MM.1S (cell line): ENCODE results near the gene SPACA9.

Experiments used
- DNase-seq: peaks from one replicate; pipeline ENCODE4 v3.0.0-alpha.2; 2015
- H2AFZ ChIP-seq: fragments of 300-600 bp; sonication (generic); 2 replicates; pipeline ENCODE4 v1.6.0; 2016; ENCODE audit warnings: antibody characterized with exemption, low read length
- H3F3A ChIP-seq: fragments of 300-600 bp; sonication (generic); 2 replicates; pipeline ENCODE4 v1.6.1; 2016; ENCODE audit warnings: mild to moderate bottlenecking, antibody characterized with exemption, low read length, moderate library complexity, mixed read lengths; ENCODE audit not compliant: insufficient read depth
- H3K27ac ChIP-seq: fragments of 300-600 bp; sonication (generic); 2 replicates; pipeline ENCODE4 v1.5.1; 2016; ENCODE audit warnings: mild to moderate bottlenecking, low read length
- H3K27me3 ChIP-seq: fragments of 300-600 bp; sonication (generic); replicated peaks from 2 replicates; pipeline ENCODE4 v1.6.0; 2016; ENCODE audit warnings: low read length; ENCODE audit not compliant: insufficient read depth
- H3K36me3 ChIP-seq: fragments of 300-600 bp; sonication (generic); replicated peaks from 2 replicates; pipeline ENCODE4 v1.6.1; 2016; ENCODE audit warnings: mild to moderate bottlenecking, low read length, mixed read lengths; ENCODE audit not compliant: insufficient read depth
- H3K4me1 ChIP-seq: fragments of 300-600 bp; sonication (generic); 2 replicates; pipeline ENCODE4 v1.6.1; 2016; ENCODE audit warnings: low read length, mixed read lengths
- H3K4me2 ChIP-seq: fragments of 300-600 bp; sonication (generic); 2 replicates; pipeline ENCODE4 v1.6.0; 2016; ENCODE audit warnings: low read depth, low read length
- H3K4me3 ChIP-seq: fragments of 300-600 bp; sonication (generic); 2 replicates; pipeline ENCODE4 v1.5.1; 2016; ENCODE audit warnings: low read length, mixed read lengths
- H3K79me2 ChIP-seq: fragments of 300-600 bp; sonication (generic); 2 replicates; pipeline ENCODE4 v1.6.1; 2016; ENCODE audit warnings: mixed run types, low read length, mixed read lengths
- H3K9ac ChIP-seq: fragments of 300-600 bp; sonication (generic); 2 replicates; pipeline ENCODE4 v1.6.1; 2016; ENCODE audit warnings: low read length, mixed read lengths
- H3K9me2 ChIP-seq: fragments of 300-600 bp; sonication (generic); replicated peaks from 2 replicates; pipeline ENCODE4 v1.6.1; 2016; ENCODE audit warnings: mild to moderate bottlenecking, low read length, mixed read lengths; ENCODE audit not compliant: insufficient read depth
- H3K9me3 ChIP-seq: fragments of 300-600 bp; sonication (generic); replicated peaks from 2 replicates; pipeline ENCODE4 v1.6.1; 2016; ENCODE audit warnings: mild to moderate bottlenecking, low read length, mixed read lengths; ENCODE audit not compliant: insufficient read depth
- H4K20me1 ChIP-seq: fragments of 300-600 bp; sonication (generic); 2 replicates; pipeline ENCODE4 v1.6.1; 2016; ENCODE audit warnings: mild to moderate bottlenecking, low read length, moderate library complexity, mixed read lengths; ENCODE audit not compliant: insufficient read depth
- EZH2 ChIP-seq: fragments of 300-600 bp; sonication (generic); optimal IDR thresholded peaks from 2 replicates; pipeline ENCODE3; 2017; ENCODE audit warnings: low read depth, mild to moderate bottlenecking, antibody characterized with exemption, low read length, mixed read lengths
- EZH2phosphoT487 ChIP-seq: fragments of 300-600 bp; sonication (generic); IDR thresholded peaks from 2 replicates; pipeline ENCODE4 v1.6.1; 2018; ENCODE audit warnings: antibody characterized with exemption, low read length
- TF ChIP-seq, protein P1 (sequence below): fragments of 300-600 bp; sonication (generic); IDR thresholded peaks from 2 replicates; pipeline ENCODE4 v1.5.1; 2016; ENCODE audit warnings: antibody characterized with exemption, low read length, mixed read lengths

Gene SPACA9

GRCh38 chr9:132883349-132884294, 4.9 kb downstream of the SPACA9 start:
- no peak overlapping the region for H3K9ac ChIP-seq
- no peak overlapping the region for H3K27ac ChIP-seq
- no peaks in the 10 kb centered on the region for H4K20me1 ChIP-seq
- H3K4me1 ChIP-seq: no peaks in the 10 kb centered on the region
- no peaks in the 10 kb centered on the region for H3K27me3 ChIP-seq
- no peak for DNase-seq
- no peak overlapping the region for H3K4me2 ChIP-seq
- H3K9me3 ChIP-seq: no peaks in the 10 kb centered on the region
- no peaks in the 10 kb centered on the region for H3F3A ChIP-seq
- no peak overlapping the region for H3K4me3 ChIP-seq
- no peaks in the 10 kb centered on the region for H3K36me3 ChIP-seq
- no peak overlapping the region for H2AFZ ChIP-seq
- no peak for TF ChIP-seq EZH2phosphoT487
- TF ChIP-seq, protein P1, sequence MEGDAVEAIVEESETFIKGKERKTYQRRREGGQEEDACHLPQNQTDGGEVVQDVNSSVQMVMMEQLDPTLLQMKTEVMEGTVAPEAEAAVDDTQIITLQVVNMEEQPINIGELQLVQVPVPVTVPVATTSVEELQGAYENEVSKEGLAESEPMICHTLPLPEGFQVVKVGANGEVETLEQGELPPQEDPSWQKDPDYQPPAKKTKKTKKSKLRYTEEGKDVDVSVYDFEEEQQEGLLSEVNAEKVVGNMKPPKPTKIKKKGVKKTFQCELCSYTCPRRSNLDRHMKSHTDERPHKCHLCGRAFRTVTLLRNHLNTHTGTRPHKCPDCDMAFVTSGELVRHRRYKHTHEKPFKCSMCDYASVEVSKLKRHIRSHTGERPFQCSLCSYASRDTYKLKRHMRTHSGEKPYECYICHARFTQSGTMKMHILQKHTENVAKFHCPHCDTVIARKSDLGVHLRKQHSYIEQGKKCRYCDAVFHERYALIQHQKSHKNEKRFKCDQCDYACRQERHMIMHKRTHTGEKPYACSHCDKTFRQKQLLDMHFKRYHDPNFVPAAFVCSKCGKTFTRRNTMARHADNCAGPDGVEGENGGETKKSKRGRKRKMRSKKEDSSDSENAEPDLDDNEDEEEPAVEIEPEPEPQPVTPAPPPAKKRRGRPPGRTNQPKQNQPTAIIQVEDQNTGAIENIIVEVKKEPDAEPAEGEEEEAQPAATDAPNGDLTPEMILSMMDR: no peak
- TF ChIP-seq EZH2: no peak
- H3K9me2 ChIP-seq: no peaks in the 10 kb centered on the region
- H3K79me2 ChIP-seq: no peaks in the 10 kb centered on the region

DNA sequence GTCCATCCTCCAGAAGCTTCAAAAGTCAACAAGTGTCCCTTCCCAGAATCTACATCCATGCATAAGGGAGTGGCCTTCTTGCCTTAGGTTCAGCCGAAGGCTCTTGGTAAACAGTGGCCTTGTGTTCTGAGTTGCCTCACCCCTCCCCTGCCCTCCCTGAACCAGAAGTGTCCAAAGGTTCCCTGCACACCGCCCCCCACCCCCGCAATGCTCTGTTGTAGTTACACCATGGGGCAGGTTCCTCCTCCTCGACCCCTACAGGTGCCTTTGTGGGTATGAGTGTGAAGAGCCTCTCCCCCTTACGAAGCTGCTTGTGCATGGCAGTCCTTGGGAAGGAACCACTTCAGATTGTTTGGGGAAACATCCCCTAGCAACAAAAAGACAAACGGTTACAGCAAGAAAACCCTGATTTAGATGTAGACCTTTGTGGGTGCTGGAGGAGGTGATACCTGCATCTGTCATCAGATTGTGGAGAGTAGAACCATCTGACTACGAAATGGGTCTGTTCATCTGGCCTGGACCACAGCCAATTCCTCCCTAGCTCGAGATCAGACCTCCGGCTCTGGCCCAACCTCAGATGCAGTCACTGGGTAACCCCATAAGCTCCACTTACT, 7.1 kb downstream of the SPACA9 start:
- Histone ChIP-seq H3K9me3 (no peaks in the 10 kb centered on the region), H3K4me3 (no peak overlapping the region), H3K9me2 (no peaks in the 10 kb centered on the region), H3K27me3 (no peaks in the 10 kb centered on the region), H3K4me1 (no peaks in the 10 kb centered on the region), H3K36me3 (no peaks in the 10 kb centered on the region), H3K4me2 (no peak overlapping the region), H3K27ac (no peak overlapping the region), H4K20me1 (no peaks in the 10 kb centered on the region), H3K79me2 (no peaks in the 10 kb centered on the region), H2AFZ (no peak overlapping the region), H3K9ac (no peak overlapping the region), H3F3A (no peaks in the 10 kb centered on the region)
- TF ChIP-seq EZH2phosphoT487: no peak
- TF ChIP-seq, protein P1: no peak
- no peak for TF ChIP-seq EZH2
- no peak for DNase-seq

GRCh38 chr9:132886334-132886725, 7.6 kb downstream of the SPACA9 start:
- no peak for DNase-seq
- Histone ChIP-seq H3K36me3 (no peaks in the 10 kb centered on the region), H3K4me3 (no peak overlapping the region), H3K4me1 (no peaks in the 10 kb centered on the region), H3K9me2 (no peaks in the 10 kb centered on the region), H3K79me2 (no peaks in the 10 kb centered on the region), H3K4me2 (no peak overlapping the region), H3K9ac (no peak overlapping the region), H3K27ac (no peak overlapping the region), H3F3A (no peaks in the 10 kb centered on the region), H2AFZ (no peak overlapping the region), H3K9me3 (no peaks in the 10 kb centered on the region), H3K27me3 (no peaks in the 10 kb centered on the region), H4K20me1 (no peaks in the 10 kb centered on the region)
- no peak for TF ChIP-seq EZH2
- TF ChIP-seq EZH2phosphoT487: no peak
- TF ChIP-seq, protein P1: no peak
